Measurements from ENCODE around the gene KCNN2.

The KCNN2 gene

GRCh38 chr5:114361724-114362196 is at the start of gene KCNN2:
KCNN2 (plus strand) TSS chr5:114362070; CDS start chr5:114362140, 70 bp downstream.
- DNase-seq, result no peak

GRCh38 chr5:114312658-114313057 is 49.2 kb upstream of the KCNN2 start:
- DNase-seq, result no peak

GRCh38 chr5:114314061-114314460 is 47.8 kb upstream of the KCNN2 start:
- DNase-seq, result no peak

- DNase-seq, result no peak
Observed at GRCh38 chr5:114316167-114316566, 45.7 kb upstream of the KCNN2 start.

GRCh38 chr5:114317751-114318150 is 44.1 kb upstream of the KCNN2 start:
- DNase-seq, result no peak

GRCh38 chr5:114319236-114319635 is 42.6 kb upstream of the KCNN2 start:
- no peak for DNase-seq

GRCh38 chr5:114319821-114320220 is 42.0 kb upstream of the KCNN2 start:
- no peak for DNase-seq

GRCh38 chr5:114324282-114324681 is 37.6 kb upstream of the KCNN2 start:
- DNase-seq, result no peak

- DNase-seq, result no peak
Observed at GRCh38 chr5:114325541-114325940, 36.3 kb upstream of the KCNN2 start.

- no peak for DNase-seq
Observed at GRCh38 chr5:114327474-114327873, 34.4 kb upstream of the KCNN2 start.

- no peak for DNase-seq
Observed at GRCh38 chr5:114327987-114328386, 33.9 kb upstream of the KCNN2 start.

- no peak for DNase-seq
Observed at GRCh38 chr5:114330916-114331531, 30.8 kb upstream of the KCNN2 start.

- DNase-seq, result no peak
Observed at GRCh38 chr5:114332493-114332892, 29.4 kb upstream of the KCNN2 start.

GRCh38 chr5:114332925-114333324 is 28.9 kb upstream of the KCNN2 start:
- DNase-seq, result no peak

- no peak for DNase-seq
Observed at GRCh38 chr5:114335391-114335790, 26.5 kb upstream of the KCNN2 start.

- no peak for DNase-seq
Observed at GRCh38 chr5:114339108-114339507, 22.8 kb upstream of the KCNN2 start.

GRCh38 chr5:114346181-114346580 is 15.7 kb upstream of the KCNN2 start:
- DNase-seq, result no peak

- DNase-seq, result no peak
Observed at GRCh38 chr5:114355086-114355830, 6.6 kb upstream of the KCNN2 start.

- no peak for DNase-seq
Observed at GRCh38 chr5:114358329-114358728, 3.5 kb upstream of the KCNN2 start.

GRCh38 chr5:114360357-114360756 is 1.5 kb upstream of the KCNN2 start:
- no peak for DNase-seq

- no peak for DNase-seq
Observed at GRCh38 chr5:114360816-114361723, 800 bp upstream of the KCNN2 start.

GRCh38 chr5:114362197-114362976 is 517 bp downstream of the KCNN2 start:
- DNase-seq, result no peak
